ENCODE data around the gene ZNF581. TPM values are rescaled to one million over a fixed set of nuclear protein-coding genes. Genes with fewer than 3 reads are reported as not detected.

The ZNF581 gene
- total RNA-seq, 2 donors from 2014 or later, result 6.7 to 23.8 TPM

GRCh38 chr19:55689411-55690108 lies 46.1 kb downstream of the ZNF581 start:
- no peak for DNase-seq (ENCODE audit: low spot score)
- no peaks in the 10 kb centered on the region for H3K27me3 ChIP-seq (replicated peaks; ENCODE audit: insufficient read depth)
- H3K4me1 ChIP-seq (ENCODE audit: control insufficient read depth in 1 of 2, low read depth in 2 of 2), result no peaks in the 10 kb centered on the region
- no peak overlapping the region for H3K27ac ChIP-seq
- TF ChIP-seq CTCF (IDR thresholded peaks at IDR 0.05), result no peak
- H3K4me3 ChIP-seq, result no peak overlapping the region
- H3K36me3 ChIP-seq, result peaks cover 68% of the 10 kb centered on the region
- no peak for ATAC-seq (ENCODE audit: insufficient number of reproducible peaks, low FRiP score, low read depth)
- no peaks in the 10 kb centered on the region for H3K9me3 ChIP-seq

DNA sequence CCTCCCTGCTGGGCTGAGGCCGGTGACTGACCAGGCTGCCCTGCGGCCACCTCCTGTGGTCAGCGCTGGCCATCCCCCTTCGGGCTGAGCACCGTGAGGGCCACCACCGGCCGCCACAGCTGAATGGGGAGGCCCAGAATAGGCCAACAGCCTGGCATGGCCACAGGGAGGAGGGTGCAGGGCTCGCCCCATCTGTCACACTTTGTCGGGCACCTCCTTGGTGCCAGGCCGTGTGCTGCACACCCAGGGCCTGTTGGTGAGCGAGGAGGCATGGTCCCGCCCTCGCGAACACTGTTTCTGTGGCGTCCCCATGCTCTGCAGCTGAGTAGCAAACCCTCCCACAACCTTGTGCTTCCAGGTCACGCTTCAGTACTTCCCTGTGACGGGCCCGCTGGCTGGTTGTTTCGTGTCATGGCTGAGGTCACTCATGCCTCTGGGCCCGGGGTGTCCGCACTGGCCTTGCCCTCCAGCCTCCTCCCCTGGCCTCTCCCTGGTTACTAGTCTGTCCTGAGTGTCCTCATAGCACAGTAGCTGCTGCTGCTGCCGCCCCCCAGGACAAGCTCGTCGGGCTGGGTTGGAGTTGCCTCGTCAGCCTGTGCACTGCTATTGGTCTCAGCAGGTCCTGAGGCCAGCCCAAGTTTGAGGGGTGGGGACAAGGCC lies 46.8 kb downstream of the ZNF581 start:
- H3K27me3 ChIP-seq (replicated peaks; ENCODE audit: insufficient read depth), result no peaks in the 10 kb centered on the region
- no peak for DNase-seq (ENCODE audit: low spot score)
- no peak overlapping the region for H3K4me3 ChIP-seq
- TF ChIP-seq CTCF (IDR thresholded peaks at IDR 0.05), result no peak
- no peak overlapping the region for H3K27ac ChIP-seq
- ATAC-seq (ENCODE audit: insufficient number of reproducible peaks, low FRiP score, low read depth), result no peak
- H3K36me3 ChIP-seq, result peaks cover 73% of the 10 kb centered on the region
- no peaks in the 10 kb centered on the region for H3K4me1 ChIP-seq (ENCODE audit: control insufficient read depth in 1 of 2, low read depth in 2 of 2)
- H3K9me3 ChIP-seq, result no peaks in the 10 kb centered on the region

DNA sequence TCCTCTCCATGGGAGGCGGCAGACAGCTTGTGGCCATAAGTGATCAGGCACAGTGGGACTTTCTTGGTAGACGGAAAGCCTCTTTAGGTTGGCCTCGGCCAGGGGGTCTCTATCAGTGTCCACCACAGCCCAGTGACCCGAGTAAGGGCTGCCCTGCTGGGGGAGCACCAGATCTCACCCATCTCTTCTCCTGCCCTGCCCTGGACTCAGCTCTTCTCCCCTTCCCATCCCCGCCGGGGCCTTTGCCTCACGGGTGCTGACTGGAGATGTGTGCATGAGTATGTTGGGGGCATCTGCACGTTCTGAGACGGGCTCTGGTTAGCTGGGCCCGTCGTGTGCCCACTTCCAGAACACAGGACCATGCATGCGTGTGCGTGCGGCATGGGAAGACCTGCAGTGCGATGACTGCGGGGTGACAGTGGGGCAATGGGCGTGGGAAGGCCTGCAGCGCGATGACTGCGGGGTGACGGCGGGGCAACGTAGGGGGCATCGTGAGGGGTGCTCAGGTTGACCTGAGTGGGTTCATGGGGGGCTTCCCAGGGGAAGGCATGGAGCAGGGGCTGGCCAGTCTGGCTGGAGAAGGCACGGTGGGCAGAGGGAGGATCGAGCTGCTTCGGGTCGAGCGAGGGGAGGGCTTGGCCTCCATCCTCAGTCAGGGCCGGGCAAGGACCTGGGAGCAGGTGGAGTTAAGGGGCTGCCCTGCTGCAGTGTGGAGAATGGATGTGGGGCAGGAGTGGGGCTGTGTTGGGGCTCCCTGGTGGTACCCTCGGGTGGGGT lies 47.5 kb downstream of the ZNF581 start:
- TF ChIP-seq CTCF (IDR thresholded peaks at IDR 0.05), result no peak
- peaks cover 73% of the 10 kb centered on the region for H3K36me3 ChIP-seq
- DNase-seq (ENCODE audit: low spot score), result no peak

DNA sequence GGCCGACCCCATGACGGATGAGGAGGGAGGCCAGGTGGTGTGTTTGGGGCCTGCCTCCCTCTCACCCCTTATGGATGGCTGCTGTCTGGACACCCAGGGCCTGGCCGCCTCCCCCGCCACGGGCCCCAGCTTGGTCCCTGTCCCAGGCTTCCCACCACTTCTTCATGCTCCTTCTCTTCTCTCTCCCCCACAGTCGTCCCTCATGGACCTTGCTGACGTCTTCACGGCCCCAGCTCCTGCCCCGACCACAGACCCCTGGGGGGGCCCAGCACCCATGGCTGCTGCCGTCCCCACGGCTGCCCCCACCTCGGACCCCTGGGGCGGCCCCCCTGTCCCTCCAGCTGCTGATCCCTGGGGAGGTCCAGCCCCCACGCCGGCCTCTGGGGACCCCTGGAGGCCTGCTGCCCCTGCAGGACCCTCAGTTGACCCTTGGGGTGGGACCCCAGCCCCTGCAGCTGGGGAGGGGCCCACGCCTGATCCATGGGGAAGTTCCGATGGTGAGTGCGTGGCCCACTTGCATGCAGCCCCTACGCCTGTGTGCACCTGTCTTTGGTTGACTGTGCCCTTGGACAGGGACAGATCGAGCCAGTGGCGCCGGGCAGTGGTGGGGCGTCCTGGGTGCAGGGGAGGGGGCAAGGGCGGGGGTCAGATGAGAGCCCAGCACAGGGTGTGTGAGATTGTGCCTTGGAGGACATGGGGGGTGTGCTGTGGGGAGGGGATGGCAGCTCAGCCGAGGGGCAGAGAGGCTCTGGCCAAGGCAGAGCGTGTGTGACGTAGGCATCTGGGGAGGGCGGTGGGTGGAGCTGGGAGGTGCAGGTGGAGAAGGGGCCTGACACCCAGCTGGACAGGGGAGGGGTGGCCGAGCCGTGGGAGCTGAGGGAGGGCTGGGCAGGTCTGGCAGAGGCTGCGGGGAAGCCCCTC lies 48.4 kb downstream of the ZNF581 start:
- H3K9me3 ChIP-seq, result no peaks in the 10 kb centered on the region
- peaks cover 78% of the 10 kb centered on the region for H3K36me3 ChIP-seq

More for the DNA sequence above, 47.5 kb downstream of the ZNF581 start:
- Histone ChIP-seq H3K4me3 (no peak overlapping the region), H3K27me3 (replicated peaks; ENCODE audit: insufficient read depth) (no peaks in the 10 kb centered on the region), H3K27ac (no peak overlapping the region), H3K4me1 (ENCODE audit: control insufficient read depth in 1 of 2, low read depth in 2 of 2) (no peaks in the 10 kb centered on the region), H3K9me3 (no peaks in the 10 kb centered on the region)
- ATAC-seq (ENCODE audit: insufficient number of reproducible peaks, low FRiP score, low read depth), result no peak

More for the DNA sequence above, 48.4 kb downstream of the ZNF581 start:
- no peak for TF ChIP-seq CTCF (IDR thresholded peaks at IDR 0.05)
- H3K4me3 ChIP-seq, result no peak overlapping the region
- ATAC-seq (ENCODE audit: insufficient number of reproducible peaks, low FRiP score, low read depth), result no peak
- H3K27ac ChIP-seq, result no peak overlapping the region
- no peaks in the 10 kb centered on the region for H3K4me1 ChIP-seq (ENCODE audit: control insufficient read depth in 1 of 2, low read depth in 2 of 2)
- H3K27me3 ChIP-seq (replicated peaks; ENCODE audit: insufficient read depth), result no peaks in the 10 kb centered on the region
- no peak for DNase-seq (ENCODE audit: low spot score)

Data from thoracic aorta (tissue), 2 donors.